BLaER1 (cell line): Measurements from ENCODE around the gene ANO9.

Source experiments
- H3K27ac ChIP-seq: shearing (Covaris generic); formaldehyde crosslinking; 2 replicates; pipeline ENCODE4 v1.8.1; 2022
- H3K27me3 ChIP-seq: shearing (Covaris generic); formaldehyde crosslinking; 2 replicates; pipeline ENCODE4 v1.8.1; 2022
- H3K36me3 ChIP-seq: shearing (Covaris generic); formaldehyde crosslinking; 2 replicates; pipeline ENCODE4 v1.8.1; 2022
- H3K4me1 ChIP-seq: shearing (Covaris generic); formaldehyde crosslinking; 2 replicates; pipeline ENCODE4 v1.8.1; 2022
- H3K4me2 ChIP-seq: shearing (Covaris generic); formaldehyde crosslinking; 2 replicates; pipeline ENCODE4 v1.8.1; 2022
- H3K4me3 ChIP-seq: shearing (Covaris generic); formaldehyde crosslinking; 2 replicates; pipeline ENCODE4 v1.8.1; 2022
- H3K9ac ChIP-seq: shearing (Covaris generic); formaldehyde crosslinking; 2 replicates; pipeline ENCODE4 v1.8.1; 2022
- H3K9me3 ChIP-seq: shearing (Covaris generic); formaldehyde crosslinking; 2 replicates; pipeline ENCODE4 v1.8.1; 2022
- H4K20me1 ChIP-seq: shearing (Covaris generic); formaldehyde crosslinking; 2 replicates; pipeline ENCODE4 v1.8.1; 2022
- Cebpa-rat ChIP-seq: shearing (Covaris generic); IDR thresholded peaks from 2 replicates; pipeline ENCODE4 v1.8.1; 2022

Gene ANO9

GRCh38 chr11:460331-461199 is 18.8 kb upstream of the ANO9 start:
- Histone ChIP-seq H3K4me3 (no peak overlapping the region), H4K20me1 (peaks cover 89% of the 10 kb centered on the region), H3K4me2 (no peak overlapping the region), H3K9ac (no peak overlapping the region), H3K4me1 (peaks cover 25% of the 10 kb centered on the region), H3K27me3 (no peaks in the 10 kb centered on the region), H3K36me3 (peaks cover 87% of the 10 kb centered on the region), H3K9me3 (no peaks in the 10 kb centered on the region), H3K27ac (no peak overlapping the region)
- no peak for TF ChIP-seq Cebpa-rat

- Histone ChIP-seq H3K4me1 (peaks cover 32% of the 10 kb centered on the region), H3K9ac (no peak overlapping the region), H4K20me1 (peaks cover 90% of the 10 kb centered on the region), H3K36me3 (peaks cover 87% of the 10 kb centered on the region), H3K9me3 (no peaks in the 10 kb centered on the region), H3K4me2 (no peak overlapping the region), H3K27ac (no peak overlapping the region), H3K4me3 (no peak overlapping the region), H3K27me3 (no peaks in the 10 kb centered on the region)
- no peak for TF ChIP-seq Cebpa-rat
These were observed 17.9 kb upstream of the ANO9 start for GRCh38 chr11:459511-460220.

- no peak for TF ChIP-seq Cebpa-rat
- no peaks in the 10 kb centered on the region for H3K27me3 ChIP-seq
- H3K9ac ChIP-seq = peak overlapping the region; percentile 43; the same call in 1 of the 2 replicates
- peaks cover 99% of the 10 kb centered on the region for H4K20me1 ChIP-seq
- no peak overlapping the region for H3K27ac ChIP-seq
- H3K4me3 ChIP-seq = no peak overlapping the region
- peaks cover 92% of the 10 kb centered on the region for H3K36me3 ChIP-seq
- peaks cover 39% of the 10 kb centered on the region for H3K4me1 ChIP-seq
- no peaks in the 10 kb centered on the region for H3K9me3 ChIP-seq
- peak overlapping the region; percentile 63 for H3K4me2 ChIP-seq
These were observed 15.4 kb upstream of the ANO9 start for GRCh38 chr11:457111-457760.

- peaks cover 92% of the 10 kb centered on the region for H3K36me3 ChIP-seq
- peaks cover 99% of the 10 kb centered on the region for H4K20me1 ChIP-seq
- peak overlapping the region; percentile 63 for H3K4me2 ChIP-seq
These were observed 14.7 kb upstream of the ANO9 start for GRCh38 chr11:456533-456932.

GRCh38 chr11:455566-456147 is 13.8 kb upstream of the ANO9 start:
- no peak for TF ChIP-seq Cebpa-rat
- H3K9ac ChIP-seq = 0 out of 2 replicates have a peak overlapping the region, but pooled peaks have one; percentile 34
- peaks cover 86% of the 10 kb centered on the region for H3K36me3 ChIP-seq
- peaks cover 98% of the 10 kb centered on the region for H4K20me1 ChIP-seq
- H3K4me1 ChIP-seq = peaks cover 52% of the 10 kb centered on the region
- no peaks in the 10 kb centered on the region for H3K27me3 ChIP-seq
- H3K4me2 ChIP-seq = no peak overlapping the region
- H3K9me3 ChIP-seq = no peaks in the 10 kb centered on the region
- no peak overlapping the region for H3K4me3 ChIP-seq
- 0 out of 2 replicates have a peak overlapping the region, but pooled peaks have one; percentile 35 for H3K27ac ChIP-seq

More at GRCh38 chr11:456533-456932, 14.7 kb upstream of the ANO9 start:
- H3K4me3 ChIP-seq = no peak overlapping the region
- H3K4me1 ChIP-seq = peaks cover 46% of the 10 kb centered on the region
- H3K9ac ChIP-seq = 0 out of 2 replicates have a peak overlapping the region, but pooled peaks have one; percentile 43
- H3K9me3 ChIP-seq = no peaks in the 10 kb centered on the region
- no peak for TF ChIP-seq Cebpa-rat
- H3K27me3 ChIP-seq = no peaks in the 10 kb centered on the region
- no peak overlapping the region for H3K27ac ChIP-seq

- peaks cover 52% of the 10 kb centered on the region for H3K4me1 ChIP-seq
- no peaks in the 10 kb centered on the region for H3K9me3 ChIP-seq
- H3K4me2 ChIP-seq = no peak overlapping the region
- H3K36me3 ChIP-seq = peaks cover 79% of the 10 kb centered on the region
- peaks cover 95% of the 10 kb centered on the region for H4K20me1 ChIP-seq
- no peak overlapping the region for H3K4me3 ChIP-seq
- 0 out of 2 replicates have a peak overlapping the region, but pooled peaks have one; percentile 35 for H3K27ac ChIP-seq
- TF ChIP-seq Cebpa-rat = no peak
- peak overlapping the region; percentile 34; the same call in 1 of the 2 replicates for H3K9ac ChIP-seq
- no peaks in the 10 kb centered on the region for H3K27me3 ChIP-seq
These were observed 13.2 kb upstream of the ANO9 start for GRCh38 chr11:454801-455565.

- Histone ChIP-seq H4K20me1 (peaks cover 86% of the 10 kb centered on the region), H3K4me2 (no peak overlapping the region), H3K27ac (no peak overlapping the region), H3K9me3 (no peaks in the 10 kb centered on the region), H3K27me3 (no peaks in the 10 kb centered on the region), H3K4me1 (peaks cover 59% of the 10 kb centered on the region), H3K9ac (no peak overlapping the region; the same call in 1 of the 2 replicates), H3K36me3 (peaks cover 69% of the 10 kb centered on the region), H3K4me3 (no peak overlapping the region)
- no peak for TF ChIP-seq Cebpa-rat
These were observed 12.2 kb upstream of the ANO9 start for GRCh38 chr11:454043-454442.

- no peak for TF ChIP-seq Cebpa-rat
- Histone ChIP-seq H3K4me3 (no peak overlapping the region), H3K36me3 (peaks cover 65% of the 10 kb centered on the region), H3K4me2 (no peak overlapping the region), H3K9ac (no peak overlapping the region; the same call in 1 of the 2 replicates), H3K9me3 (no peaks in the 10 kb centered on the region), H3K27me3 (no peaks in the 10 kb centered on the region), H3K27ac (no peak overlapping the region), H3K4me1 (peaks cover 64% of the 10 kb centered on the region), H4K20me1 (peaks cover 82% of the 10 kb centered on the region)
These were observed 11.8 kb upstream of the ANO9 start for GRCh38 chr11:453564-453963.
